GM13977 (cell line): ENCODE results near the gene OR2F2.

Experiments
- DNase-seq: peaks from one replicate; pipeline ENCODE4 v3.0.0; 2012; ENCODE audit warnings: low spot score
- in situ Hi-C: fragments of 300-500 bp; cut with MboI; formaldehyde crosslinking; loops from one replicate; pipeline ENCODE4 v1.12.0; 2022; ENCODE audit warnings: low sequenced_read_pairs, low pct_unique_long_range_greater_than_20kb, mixed read lengths, inconsistent platforms; ENCODE audit not compliant: unreplicated experiment
- TF ChIP-seq, protein P1 (sequence below): IDR thresholded peaks from 2 replicates; pipeline ENCODE4 v1.5.1; 2012; ENCODE audit warnings: mild to moderate bottlenecking, control low read depth; ENCODE audit not compliant: insufficient read depth; ENCODE audit errors: extremely low read depth, missing control alignments

OR2F2 gene

DNA sequence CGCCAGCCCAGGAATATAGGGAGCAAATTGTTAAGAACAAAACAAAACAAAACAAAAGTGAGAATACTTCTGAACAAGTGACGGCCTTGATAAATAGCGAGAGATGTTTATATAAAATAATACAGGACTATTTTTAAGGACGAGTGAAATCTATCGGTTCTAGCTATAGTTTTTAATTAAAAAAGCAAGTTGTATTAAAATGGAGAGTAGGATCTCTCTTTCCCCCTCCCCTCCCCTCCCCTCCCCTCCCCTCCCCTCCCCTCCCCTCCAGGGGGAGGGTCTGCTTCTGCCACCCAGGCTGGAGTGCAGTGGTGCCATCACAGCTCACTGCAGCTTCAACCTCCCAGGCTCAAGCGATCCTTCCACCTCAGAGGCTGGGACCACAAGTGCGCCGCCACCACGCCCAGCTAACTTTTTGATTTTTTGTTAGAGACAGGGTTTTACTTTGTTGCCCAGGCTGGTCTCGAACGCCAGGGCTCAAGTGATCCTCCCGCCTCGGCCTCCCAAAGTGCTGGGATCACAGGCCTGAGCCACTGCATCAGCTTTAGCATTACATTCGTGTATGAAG is 32.6 kb upstream of the OR2F2 start:
- in situ Hi-C loops = no loop called here
- no peak for DNase-seq
- TF ChIP-seq, protein P1, sequence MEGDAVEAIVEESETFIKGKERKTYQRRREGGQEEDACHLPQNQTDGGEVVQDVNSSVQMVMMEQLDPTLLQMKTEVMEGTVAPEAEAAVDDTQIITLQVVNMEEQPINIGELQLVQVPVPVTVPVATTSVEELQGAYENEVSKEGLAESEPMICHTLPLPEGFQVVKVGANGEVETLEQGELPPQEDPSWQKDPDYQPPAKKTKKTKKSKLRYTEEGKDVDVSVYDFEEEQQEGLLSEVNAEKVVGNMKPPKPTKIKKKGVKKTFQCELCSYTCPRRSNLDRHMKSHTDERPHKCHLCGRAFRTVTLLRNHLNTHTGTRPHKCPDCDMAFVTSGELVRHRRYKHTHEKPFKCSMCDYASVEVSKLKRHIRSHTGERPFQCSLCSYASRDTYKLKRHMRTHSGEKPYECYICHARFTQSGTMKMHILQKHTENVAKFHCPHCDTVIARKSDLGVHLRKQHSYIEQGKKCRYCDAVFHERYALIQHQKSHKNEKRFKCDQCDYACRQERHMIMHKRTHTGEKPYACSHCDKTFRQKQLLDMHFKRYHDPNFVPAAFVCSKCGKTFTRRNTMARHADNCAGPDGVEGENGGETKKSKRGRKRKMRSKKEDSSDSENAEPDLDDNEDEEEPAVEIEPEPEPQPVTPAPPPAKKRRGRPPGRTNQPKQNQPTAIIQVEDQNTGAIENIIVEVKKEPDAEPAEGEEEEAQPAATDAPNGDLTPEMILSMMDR = no peak

DNA sequence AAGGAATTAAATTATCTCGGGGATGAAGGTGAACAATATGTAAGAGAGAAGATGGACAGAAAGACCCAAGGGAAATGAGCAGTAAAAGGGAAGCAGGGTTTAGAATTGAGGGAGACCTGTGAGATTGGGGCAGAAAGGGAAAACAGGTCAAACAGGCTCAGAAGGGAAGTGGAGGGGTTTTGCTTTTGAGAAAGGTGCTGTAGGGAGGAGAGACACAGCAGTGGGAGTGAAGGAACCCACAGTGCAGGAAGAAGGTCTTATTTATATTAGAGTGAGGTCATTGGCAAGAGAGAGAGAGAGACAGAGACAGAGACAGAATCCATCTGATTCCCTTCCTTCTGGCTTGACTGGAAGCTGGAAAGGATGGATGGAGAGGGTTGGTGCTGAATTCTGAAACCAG is 29.5 kb upstream of the OR2F2 start:
- in situ Hi-C loops = no loop called here
- TF ChIP-seq, protein P1 = no peak

DNA sequence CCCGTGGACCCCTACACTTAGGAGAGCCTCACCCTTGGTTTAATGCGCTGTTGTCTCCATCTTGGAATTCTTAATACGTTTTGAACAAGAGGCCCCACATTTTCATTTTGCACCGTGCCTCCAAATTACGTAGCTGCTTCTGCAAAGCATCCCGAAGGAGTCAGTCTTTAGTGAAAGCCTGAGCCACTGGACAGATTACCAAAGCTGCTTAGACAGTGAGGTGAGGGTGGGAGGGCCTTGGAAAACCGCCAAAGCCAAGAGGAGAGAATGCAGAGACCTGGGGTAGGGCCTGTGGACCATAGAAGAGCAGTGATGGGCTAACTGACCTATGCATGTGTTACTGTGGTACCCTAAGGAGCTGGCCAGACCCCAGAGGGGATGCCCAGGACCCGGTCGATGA is 28.9 kb upstream of the OR2F2 start:
- TF ChIP-seq, protein P1 = no peak
- in situ Hi-C loops = no loop called here
- DNase-seq = no peak

More for the DNA sequence above, 29.5 kb upstream of the OR2F2 start:
- DNase-seq = no peak

DNA sequence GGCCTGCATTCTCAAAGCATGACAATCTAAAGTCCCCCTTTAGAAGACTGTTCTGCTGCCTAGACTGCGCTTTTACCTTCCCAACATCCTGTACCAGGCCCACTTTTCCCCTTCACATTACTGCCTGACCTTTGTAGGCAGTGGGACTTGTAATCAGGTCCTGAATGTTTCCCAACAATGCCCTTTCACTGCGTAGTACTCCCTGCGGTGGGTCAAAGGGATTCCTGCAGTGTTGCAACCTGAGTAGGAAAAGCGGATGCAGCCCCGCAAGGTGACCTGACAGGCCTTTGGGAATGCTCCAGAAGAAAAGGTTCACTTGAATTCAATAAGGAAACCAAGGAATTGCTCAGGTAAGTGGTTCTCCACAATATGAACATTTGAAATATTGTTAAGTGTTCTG is 28.1 kb upstream of the OR2F2 start:
- no peak for DNase-seq
- TF ChIP-seq, protein P1 = no peak
- in situ Hi-C loops = no loop called here

DNA sequence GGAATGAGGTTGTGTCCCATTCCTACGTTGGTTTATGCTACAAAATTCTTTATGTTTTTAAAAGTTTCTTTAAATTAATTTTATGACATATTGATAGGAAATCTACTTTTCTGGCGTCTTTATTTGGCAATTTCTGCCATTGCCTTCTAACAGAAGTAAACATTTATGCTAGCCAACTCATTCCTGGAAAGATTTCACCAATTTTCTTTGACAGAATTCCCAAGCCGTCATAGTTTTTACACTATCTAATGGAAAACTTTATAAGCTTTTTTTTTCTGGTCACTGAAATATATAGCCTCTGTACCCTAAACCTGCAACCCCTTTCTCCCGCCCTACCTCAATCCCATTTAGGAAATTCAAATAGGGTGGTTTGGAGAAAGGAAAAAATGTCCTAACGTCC is 26.9 kb upstream of the OR2F2 start:
- in situ Hi-C loops = no loop called here
- TF ChIP-seq, protein P1 = no peak
- no peak for DNase-seq

DNA sequence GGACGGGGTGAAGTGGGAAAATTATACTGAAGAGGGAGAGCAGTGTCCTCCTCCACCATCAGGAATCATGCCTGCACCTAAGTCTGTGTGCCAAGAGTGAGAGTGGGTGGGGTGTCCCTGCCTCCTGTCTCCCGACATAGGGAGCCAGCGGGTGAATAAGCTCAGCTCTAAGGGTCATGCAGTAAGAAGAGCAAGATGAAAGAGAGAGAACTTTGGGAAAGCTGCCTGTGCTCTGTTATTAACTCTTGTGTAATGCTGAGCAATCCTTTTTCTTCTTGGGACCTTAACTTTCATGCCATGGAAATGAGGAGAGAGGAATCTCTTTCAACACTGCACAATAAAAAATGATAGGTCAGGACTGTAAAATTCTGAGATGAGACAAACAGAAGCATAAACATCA is 25.2 kb upstream of the OR2F2 start:
- TF ChIP-seq, protein P1 = no peak
- no peak for DNase-seq
- in situ Hi-C loops = no loop called here

DNA sequence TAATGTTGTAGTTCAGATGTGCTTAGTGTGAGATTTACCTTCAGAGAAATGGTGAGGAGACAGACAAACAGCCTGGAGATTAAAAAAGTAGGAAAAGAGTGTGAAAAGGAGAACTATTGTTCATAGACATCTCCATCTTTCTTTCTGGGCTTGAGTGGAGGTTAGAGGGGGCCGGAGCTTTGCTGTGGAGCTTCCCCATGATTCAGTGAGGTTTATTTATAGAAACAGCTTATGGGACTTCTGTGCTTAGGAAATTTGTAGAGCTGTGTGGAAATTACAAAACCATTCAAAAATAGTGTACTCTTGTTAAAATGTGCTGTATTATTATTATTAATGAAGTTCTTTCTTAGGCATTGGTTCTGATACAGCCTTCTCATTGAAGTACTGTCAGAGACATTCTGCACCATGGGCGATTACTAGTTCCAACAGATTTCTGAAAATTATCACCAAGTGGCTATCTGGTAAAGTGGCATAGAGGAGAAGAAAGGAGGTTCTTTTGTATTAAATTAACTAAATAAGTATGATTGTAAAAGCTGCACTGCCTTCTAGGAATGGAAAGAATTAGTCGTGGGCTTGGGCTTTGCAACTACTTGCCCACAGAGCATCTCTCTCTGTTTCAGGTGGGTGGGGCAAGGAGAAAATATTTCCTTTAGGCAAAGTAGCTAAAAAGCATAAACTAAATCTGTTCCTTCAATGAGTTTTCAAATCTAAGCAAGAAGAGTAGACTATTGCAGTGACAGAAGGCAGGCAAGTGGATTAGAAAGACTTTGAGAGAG is 24.4 kb upstream of the OR2F2 start:
- in situ Hi-C loops = no loop called here
- DNase-seq = no peak
- TF ChIP-seq, protein P1 = no peak
